ENCODE measurements around the gene KCNMA1.

DNA sequence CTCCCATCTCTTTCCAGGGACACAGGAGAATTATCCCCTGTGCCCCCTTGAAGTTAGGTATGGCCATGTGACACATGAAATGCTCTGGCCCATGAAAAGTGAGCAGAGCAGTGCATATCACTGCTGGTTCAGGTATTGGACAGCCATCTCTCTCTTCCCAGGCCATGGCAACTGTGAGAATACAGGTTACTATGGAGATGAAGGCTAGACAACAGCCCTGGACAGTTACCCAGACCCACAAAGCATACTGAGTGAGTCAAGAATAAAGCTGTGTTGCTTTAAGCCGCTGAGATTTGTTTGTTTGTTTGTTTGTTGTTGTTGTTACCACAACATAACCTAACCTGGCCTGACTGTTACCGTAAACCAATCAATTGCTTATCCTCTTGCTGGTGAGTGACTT is 722.3 kb downstream of the KCNMA1 start:
- TF ChIP-seq YY1 (IDR thresholded peaks at IDR 0.05; ENCODE audit: low read depth), result no peak
- TF ChIP-seq, protein P1, sequence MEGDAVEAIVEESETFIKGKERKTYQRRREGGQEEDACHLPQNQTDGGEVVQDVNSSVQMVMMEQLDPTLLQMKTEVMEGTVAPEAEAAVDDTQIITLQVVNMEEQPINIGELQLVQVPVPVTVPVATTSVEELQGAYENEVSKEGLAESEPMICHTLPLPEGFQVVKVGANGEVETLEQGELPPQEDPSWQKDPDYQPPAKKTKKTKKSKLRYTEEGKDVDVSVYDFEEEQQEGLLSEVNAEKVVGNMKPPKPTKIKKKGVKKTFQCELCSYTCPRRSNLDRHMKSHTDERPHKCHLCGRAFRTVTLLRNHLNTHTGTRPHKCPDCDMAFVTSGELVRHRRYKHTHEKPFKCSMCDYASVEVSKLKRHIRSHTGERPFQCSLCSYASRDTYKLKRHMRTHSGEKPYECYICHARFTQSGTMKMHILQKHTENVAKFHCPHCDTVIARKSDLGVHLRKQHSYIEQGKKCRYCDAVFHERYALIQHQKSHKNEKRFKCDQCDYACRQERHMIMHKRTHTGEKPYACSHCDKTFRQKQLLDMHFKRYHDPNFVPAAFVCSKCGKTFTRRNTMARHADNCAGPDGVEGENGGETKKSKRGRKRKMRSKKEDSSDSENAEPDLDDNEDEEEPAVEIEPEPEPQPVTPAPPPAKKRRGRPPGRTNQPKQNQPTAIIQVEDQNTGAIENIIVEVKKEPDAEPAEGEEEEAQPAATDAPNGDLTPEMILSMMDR (IDR thresholded peaks at IDR 0.05), result no peak

All from SK-N-SH (cell line).